K562 (cell line): ENCODE results near the gene RAB25. TPM values are rescaled to one million over a fixed set of nuclear protein-coding genes. Genes with fewer than 3 reads are reported as not detected.

Experiments
- ATAC-seq: fragments of 200-7000 bp; cut with Tn5 transposase; 3 replicates; pipeline ENCODE4 v1.9.1; 2020; ENCODE audit warnings: moderate library complexity
- BruUV-seq: library from RNA; stranded (reverse); fragments of 400-500 nt; replicated peaks from 2 replicates; lab custom pipeline; 2021; lab: Mats Ljungman, UMichigan
- CTCF ChIA-PET: fragments of 300-600 bp; formaldehyde crosslinking; extraction: SDS; loops from one replicate; lab custom pipeline; 2021; ENCODE audit warnings: low intra/inter-chr PET ratio; lab: Yijun Ruan, JAX
- POLR2A ChIA-PET: fragments of 300-600, 350-650 bp; sonication (Branson Sonifier 250); formaldehyde crosslinking; extraction: SDS; loops from one replicate; lab custom pipeline; 2021; ENCODE audit warnings: antibody characterized with exemption, inconsistent platforms; lab: Yijun Ruan, JAX
- DNase-seq, 4 experiments: peaks; one replicate each; pipeline versions ENCODE4 v3.0.0 to v3.0.0-alpha.2; 2011 to 2018; ENCODE audit warnings: low spot score in 3 of 4, mixed read lengths in 3 of 4; ENCODE audit errors: extremely low read depth in 1 of 4
- FAIRE-seq: peaks from 2 replicates; lab custom pipeline; 2011; peaks lifted over from hg19 to GRCh38; lab: Jason Lieb, UNC
- H2AFZ ChIP-seq: 2 replicates; pipeline ENCODE4 v1.6.0; 2011; ENCODE audit warnings: low read depth, low read length, control low read depth, inconsistent platforms
- H3K27ac ChIP-seq: fragments of 200-600 bp; 3 replicates; pipeline ENCODE4 v1.8.0; 2011; ENCODE audit warnings: low read depth, mild to moderate bottlenecking, control low read depth, inconsistent platforms, low read length, moderate library complexity, mixed read lengths; ENCODE audit errors: extremely low read depth
- H3K27me3 ChIP-seq, 2 experiments: fragments of 300-600 bp in 1 of 2; 2 replicates in 1 of 2; 3 replicates in 1 of 2; pipeline versions ENCODE4 v1.6.0 to v1.8.0; 2011; ENCODE audit warnings: inconsistent platforms in 2 of 2, low read length in 2 of 2, mild to moderate bottlenecking in 1 of 2, mixed read lengths in 1 of 2, moderate library complexity in 1 of 2; ENCODE audit not compliant: control insufficient read depth in 2 of 2, insufficient read depth in 2 of 2
- H3K36me3 ChIP-seq: fragments of 300-600 bp; 3 replicates; pipeline ENCODE4 v1.8.0; 2011; ENCODE audit warnings: mild to moderate bottlenecking, low read length, inconsistent platforms; ENCODE audit not compliant: control insufficient read depth, insufficient read depth
- H3K4me1 ChIP-seq, 2 experiments: fragments of 200-600 bp in 1 of 2; replicated peaks in 1 of 2; 2 replicates in 1 of 2; 3 replicates in 1 of 2; pipeline versions ENCODE4 v1.5.1 to v1.8.0; 2011; ENCODE audit warnings: inconsistent platforms in 2 of 2, low read length in 2 of 2, mild to moderate bottlenecking in 1 of 2, mixed read lengths in 1 of 2, moderate library complexity in 1 of 2; ENCODE audit not compliant: control insufficient read depth in 2 of 2, insufficient read depth in 2 of 2
- H3K4me2 ChIP-seq: 2 replicates; pipeline ENCODE4 v1.6.1; 2011; ENCODE audit warnings: low read length, control low read depth, inconsistent platforms, mixed read lengths; ENCODE audit not compliant: insufficient read depth
- H3K4me3 ChIP-seq: fragments of 200-600 bp; sonication (generic), shearing (Covaris generic); 2 replicates; pipeline ENCODE4 v1.5.1; 2016; ENCODE audit warnings: control low read depth, inconsistent platforms
- H3K79me2 ChIP-seq: fragments of 200-600 bp; 3 replicates; pipeline ENCODE4 v1.8.0; 2011; ENCODE audit warnings: low read length, inconsistent platforms; ENCODE audit not compliant: control insufficient read depth, insufficient read depth
- H3K9ac ChIP-seq, 2 experiments: 2 replicates each; pipeline versions ENCODE4 v1.6.0 to v1.6.1; 2011; ENCODE audit warnings: low read depth in 2 of 2, low read length in 2 of 2, control low read depth in 1 of 2, inconsistent platforms in 1 of 2, mild to moderate bottlenecking in 1 of 2, mixed read lengths in 1 of 2; ENCODE audit not compliant: insufficient read depth in 1 of 2
- H3K9me1 ChIP-seq: one replicate; pipeline ENCODE4 v1.6.0; 2011; ENCODE audit warnings: inconsistent platforms, mild to moderate bottlenecking, low read length, moderate library complexity; ENCODE audit not compliant: control insufficient read depth, insufficient read depth
- H3K9me3 ChIP-seq: replicated peaks from 2 replicates; pipeline ENCODE4 v1.5.1; 2011; ENCODE audit warnings: low read depth, low read length, inconsistent platforms; ENCODE audit not compliant: control insufficient read depth, insufficient read depth
- H4K20me1 ChIP-seq: replicated peaks from 2 replicates; pipeline ENCODE4 v1.6.1; 2011; ENCODE audit warnings: low read length, inconsistent platforms, mixed read lengths; ENCODE audit not compliant: control insufficient read depth, insufficient read depth
- CTCF ChIP-seq, 3 experiments: IDR thresholded peaks in 2 of 3; conservative IDR thresholded peaks in 1 of 3; 2 replicates each; pipeline ENCODE4 v1.5.1; 2011 to 2012; ENCODE audit warnings: low read length in 3 of 3, mild to moderate bottlenecking in 3 of 3, control low read depth in 2 of 3, improper control_type of control experiment in 1 of 3, inconsistent platforms in 1 of 3, low read depth in 1 of 3, mixed read lengths in 1 of 3, moderate library complexity in 1 of 3; ENCODE audit not compliant: insufficient read depth in 2 of 3
- GTF2A2 ChIP-seq: IDR thresholded peaks from 2 replicates; pipeline ENCODE4 v1.6.1; 2016; ENCODE audit warnings: mild to moderate bottlenecking, missing genetic modification characterization, missing compliant biosample characterization
- PBX2 ChIP-seq, 2 experiments: IDR thresholded peaks in 1 of 2; conservative IDR thresholded peaks in 1 of 2; 2 replicates each; pipeline ENCODE4 v1.6.1; 2016; ENCODE audit warnings: low read depth in 2 of 2, mild to moderate bottlenecking in 1 of 2, missing compliant biosample characterization in 1 of 2, missing genetic modification characterization in 1 of 2, moderate library complexity in 1 of 2
- ZFP30 ChIP-seq: fragments of 250-450 bp; sonication (Bioruptor Pico); IDR thresholded peaks from 2 replicates; pipeline ENCODE4 v1.8.0; 2022; ENCODE audit warnings: moderate library complexity, mild to moderate bottlenecking, inconsistent platforms, borderline replicate concordance
- ZFX ChIP-seq: sonication (generic); formaldehyde crosslinking; IDR thresholded peaks from 2 replicates; pipeline ENCODE4 v1.8.0; 2022; ENCODE audit warnings: mild to moderate bottlenecking, missing genetic modification reagents, moderate library complexity
- ZNF407 ChIP-seq: fragments of 450-650 bp; IDR thresholded peaks from 2 replicates; pipeline ENCODE4 v1.6.1; 2016; ENCODE audit warnings: low read depth
- ZZZ3 ChIP-seq: fragments of 450-650 bp; IDR thresholded peaks from 2 replicates; pipeline ENCODE4 v1.6.1; 2016; ENCODE audit warnings: antibody characterized with exemption, mild to moderate bottlenecking, moderate library complexity
- WGBS: fragments of 100-300 bp; shearing (Covaris generic); methylation state at CpG from one replicate; pipeline ENCODE4 v1.1.6; 2016; ENCODE audit warnings: low coverage, mixed read lengths; ENCODE audit not compliant: insufficient coverage; ENCODE audit errors: missing lambda C conversion rate; 5-methylcytosine and 5-hydroxymethylcytosine counted together
- in situ Hi-C: fragments of 300-500 bp; cut with MboI; formaldehyde crosslinking; loops from 4 replicates; pipeline ENCODE4 v1.15.0; 2018; ENCODE audit warnings: inconsistent platforms, mixed read lengths
- intact Hi-C: fragments of 100-400 bp; cut with micrococcal nuclease; formaldehyde crosslinking; loops from 2 replicates; pipeline ENCODE4 v1.14.2; 2022
- polyA plus RNA-seq, 8 experiments: library from polyadenylated mRNA; depleted of rRNA in 4 of 8; stranded (reverse) in 5 of 8; unstranded in 3 of 8; fragments of >200 nt; fragmentation: Nextera tagmentation in 2 of 8; fragmentation: Illumina TruSeq in 1 of 8; extraction: Ambion mirVana in 2 of 8; extraction: Trizol in 1 of 8; gene quantifications; 2 replicates each; pipeline versions ENCODE4 v1.2.1 to v1.2.3, GENCODE V29; 2011 to 2014; ENCODE audit warnings: inconsistent platforms in 1 of 8, missing spikeins in 1 of 8
- total RNA-seq, 7 experiments: library from RNA; depleted of rRNA in 6 of 7; stranded (reverse); fragments of >200 nt in 6 of 7; fragmentation: Illumina TruSeq in 2 of 7; extraction: Trizol in 2 of 7; gene quantifications; 2 replicates each; pipeline versions ENCODE4 v1.2.1 to v1.2.3, GENCODE V29; 2011 to 2021; ENCODE audit warnings: low replicate concordance in 1 of 7

RAB25 gene
- total and polyA plus RNA-seq, 9 of the 15 experiments (the other 6 are each of a cell fraction or from before 2014, with no cell fraction given) = 0.10 to 0.27 (median 0.13) TPM; not detected in 6

DNA sequence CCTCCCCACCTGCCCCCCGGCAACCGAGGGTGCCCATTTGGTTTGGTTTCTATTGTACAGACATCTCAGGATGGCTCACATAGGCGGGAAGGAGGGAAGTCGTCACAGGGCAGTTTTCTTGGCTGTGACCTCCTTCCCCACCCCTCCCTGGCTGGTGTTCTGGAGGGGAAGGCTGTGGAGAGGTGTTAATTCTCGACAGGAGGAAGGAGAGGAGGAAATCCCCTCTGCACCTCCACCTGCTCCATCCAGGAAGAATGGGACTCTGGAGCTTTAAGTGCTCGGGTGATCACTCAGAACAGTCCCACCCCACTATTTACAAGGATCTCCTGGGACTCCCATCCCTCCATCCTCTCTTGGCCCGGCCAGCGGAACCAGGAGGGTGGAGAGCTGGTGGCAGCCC, 13.7 kb downstream of the RAB25 start:
- H4K20me1 ChIP-seq = no peaks in the 10 kb centered on the region
- intact Hi-C loops = no loop called here
- peaks cover 9 to 13% of the 10 kb centered on the region in 2 experiments; a peak in 4 of 5 replicates for H3K4me1 ChIP-seq
- H3K9me1 ChIP-seq = peaks cover 2% of the 10 kb centered on the region
- no TSS peak for BruUV-seq
- CTCF ChIA-PET = no interaction called here
- no peaks in the 10 kb centered on the region for H3K27me3 ChIP-seq
- WGBS = 83% methylated on average over 8 of the region's 8 CpGs
- no peak overlapping the region for H3K4me3 ChIP-seq
- FAIRE-seq (no peak), DNase-seq (no peak), ATAC-seq (no peak)
- H2AFZ ChIP-seq = no peak overlapping the region
- in situ Hi-C loops = no loop called here
- no peak overlapping the region for H3K27ac ChIP-seq
- 0 out of 3 replicates have a peak, but pooled peaks cover under 1% of the 10 kb centered on the region for H3K79me2 ChIP-seq
- peaks cover 25% of the 10 kb centered on the region; the same call in 1 of the 3 replicates for H3K36me3 ChIP-seq
- no peaks in the 10 kb centered on the region for H3K9me3 ChIP-seq
- no peak overlapping the region for H3K9ac ChIP-seq
- POLR2A ChIA-PET = interaction anchor here (0.6 to 1.3 kb wide), 3 partner anchors 9 to 152 kb away, joined by 3 to 9 read pairs (median 3); no protein-coding TSS in a partner anchor
- H3K4me2 ChIP-seq = no peak overlapping the region
- TF ChIP-seq GTF2A2 (tag) (no peak), ZNF407 (no peak), PBX2 (CRISPR knock-in tag; IDR thresholded peaks at IDR 0.05; ENCODE audit: low read depth) (no peak), PBX2 (tag; conservative IDR thresholded peaks at IDR 0.05; ENCODE audit: low read depth) (no peak), ZFP30 (CRISPR knock-in tag) (no peak), CTCF (IDR thresholded peaks at IDR 0.05 in 2 of 3, conservative IDR thresholded peaks at IDR 0.05 in 1 of 3; ENCODE audit: insufficient read depth in 2 of 3, low read depth in 1 of 3, low read length in 3 of 3) (no peak), ZZZ3 (no peak), ZFX (no peak)
